NCI-H128 (cell line): ENCODE measurements around the gene TSPAN14.
"Not testable (repeated sequence)": the region's sequence is repeated elsewhere in the genome, so short reads cannot be mapped to it uniquely, and the experiment has no call there.

ENCODE experiments used
- DNase-seq: peaks from one replicate; lab custom pipeline; 2025; ENCODE audit not compliant: unreplicated experiment; lab: John Stamatoyannopoulos, UW

TSPAN14 gene

GRCh38 chr10:80520661-80521470 is 66.8 kb downstream of the TSPAN14 start:
- DNase-seq, result no peak

DNA sequence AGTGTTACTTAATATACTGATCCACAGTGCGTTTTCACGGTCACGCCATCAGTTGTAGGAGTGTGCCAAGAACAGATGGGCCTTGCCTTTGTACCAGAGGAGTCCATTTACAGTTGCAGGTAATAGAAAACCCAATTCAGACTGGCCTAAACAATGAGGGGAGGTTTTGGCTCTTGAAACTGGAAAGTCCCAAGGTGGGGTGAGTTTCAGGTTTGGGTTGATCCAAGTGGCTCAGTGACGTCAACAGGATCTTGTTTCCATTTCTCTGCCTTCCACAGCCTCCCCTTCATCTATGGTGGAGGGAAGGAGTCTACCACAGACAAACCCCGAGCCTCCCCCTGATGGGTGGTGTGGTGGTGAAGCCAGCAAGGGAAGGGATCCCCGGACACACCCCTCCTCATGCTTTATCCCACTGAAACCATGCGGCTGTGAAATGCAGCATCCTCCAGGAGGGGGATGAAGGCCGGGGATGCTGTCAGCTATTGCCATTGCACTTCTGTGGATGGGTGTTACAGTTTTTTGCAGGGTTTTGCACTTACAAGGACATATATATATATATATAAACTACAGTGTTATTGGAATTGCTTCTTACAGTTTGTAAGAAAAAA is 68.8 kb downstream of the TSPAN14 start:
- DNase-seq, result peak; percentile 11

DNA sequence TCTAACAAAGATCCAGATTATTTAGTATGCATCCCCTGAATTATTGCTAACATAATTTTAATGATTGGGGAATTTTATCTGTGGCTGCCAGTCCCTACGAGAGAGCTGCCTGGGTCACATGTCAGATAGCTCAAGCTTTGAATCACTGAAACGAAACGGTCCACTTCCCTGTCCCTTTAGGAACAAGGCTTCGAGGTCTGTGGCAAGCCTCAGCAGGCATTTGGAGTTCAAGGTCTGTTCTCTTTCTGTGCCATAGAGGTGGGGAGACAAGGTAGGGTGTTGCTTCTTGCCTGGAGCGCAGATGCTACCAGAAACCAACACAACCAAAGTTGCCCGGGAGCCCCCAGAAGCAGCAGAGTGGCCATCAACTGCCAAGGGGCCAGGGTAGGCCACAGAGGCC is 69.7 kb downstream of the TSPAN14 start:
- DNase-seq, result no peak

- no peak for DNase-seq
These were observed 70.2 kb downstream of the TSPAN14 start for GRCh38 chr10:80524190-80524909.

DNA sequence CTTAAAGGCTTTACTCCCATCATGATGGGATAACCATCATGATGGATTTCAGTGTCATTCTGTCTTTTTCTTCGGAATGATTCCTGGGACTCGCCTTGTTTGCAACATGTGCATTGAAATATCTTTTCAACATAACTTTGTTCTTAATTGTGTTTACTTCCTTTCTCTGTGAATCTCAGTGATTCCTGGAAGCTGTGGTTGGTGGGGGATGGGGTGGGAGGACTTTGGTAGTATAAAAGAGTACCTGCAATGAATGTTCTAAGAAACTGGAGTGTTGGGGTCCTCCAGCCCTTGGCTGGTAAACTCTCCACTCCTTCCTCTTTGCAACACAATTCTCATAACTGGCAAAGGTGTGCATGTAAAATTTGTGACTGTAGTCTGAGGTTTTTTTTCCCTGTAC is 72.1 kb downstream of the TSPAN14 start:
- DNase-seq, result no peak

DNA sequence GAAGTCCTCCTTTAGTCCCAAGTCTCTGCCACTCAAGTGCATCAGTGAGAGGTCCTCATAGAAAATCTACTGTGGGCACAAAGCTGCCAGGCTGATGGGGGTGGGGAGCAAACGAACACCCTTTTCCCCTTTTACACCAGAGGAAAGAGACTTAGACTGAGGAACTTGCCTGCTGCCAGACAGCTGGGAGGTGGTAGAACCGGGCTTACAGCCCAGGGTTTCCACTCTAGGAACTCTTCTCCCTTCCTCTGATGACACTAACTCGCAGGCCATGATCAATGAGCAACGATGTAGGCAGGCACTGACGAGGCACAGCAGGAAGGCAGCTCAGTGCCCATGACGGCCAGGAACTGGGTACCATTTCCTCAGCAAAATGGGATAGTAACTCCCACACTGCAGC is 72.6 kb downstream of the TSPAN14 start:
- no peak for DNase-seq

- DNase-seq, result no peak
These were observed 74.1 kb downstream of the TSPAN14 start for GRCh38 chr10:80528185-80528700.

GRCh38 chr10:80528901-80529300 is 74.8 kb downstream of the TSPAN14 start:
- DNase-seq, result no peak

- no peak for DNase-seq
These were observed 75.5 kb downstream of the TSPAN14 start for GRCh38 chr10:80529604-80530003.

- no peak for DNase-seq
These were observed 76.1 kb downstream of the TSPAN14 start for GRCh38 chr10:80530251-80530650.

GRCh38 chr10:80530816-80531215 is 76.7 kb downstream of the TSPAN14 start:
- no peak for DNase-seq

GRCh38 chr10:80532571-80532970 is 78.5 kb downstream of the TSPAN14 start:
- no peak for DNase-seq

GRCh38 chr10:80534059-80534458 is 79.9 kb downstream of the TSPAN14 start:
- not testable (repeated sequence) for DNase-seq

DNA sequence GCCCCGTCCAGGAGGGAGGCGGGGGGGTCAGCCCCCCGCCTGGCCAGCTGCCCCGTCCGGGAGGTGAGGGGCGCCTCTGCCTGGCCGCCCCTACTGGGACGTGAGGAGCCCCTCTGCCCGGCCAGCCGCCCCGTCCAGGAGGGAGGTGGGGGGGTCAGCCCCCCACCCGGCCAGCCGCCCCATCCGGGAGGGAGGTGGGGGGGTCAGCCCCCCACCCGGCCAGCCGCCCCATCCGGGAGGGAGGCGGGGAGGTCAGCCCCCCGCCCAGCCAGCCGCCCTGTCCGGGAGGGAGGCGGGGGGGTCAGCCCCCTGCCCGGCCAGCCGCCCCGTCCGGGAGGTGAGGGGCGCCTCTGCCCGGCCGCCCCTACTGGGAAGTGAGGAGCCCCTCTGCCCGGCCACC is 80.5 kb downstream of the TSPAN14 start:
- not testable (repeated sequence) for DNase-seq

GRCh38 chr10:80535671-80536360 is 81.7 kb downstream of the TSPAN14 start:
- no peak for DNase-seq

GRCh38 chr10:80536361-80536835 is 82.3 kb downstream of the TSPAN14 start:
- DNase-seq, result no peak

DNA sequence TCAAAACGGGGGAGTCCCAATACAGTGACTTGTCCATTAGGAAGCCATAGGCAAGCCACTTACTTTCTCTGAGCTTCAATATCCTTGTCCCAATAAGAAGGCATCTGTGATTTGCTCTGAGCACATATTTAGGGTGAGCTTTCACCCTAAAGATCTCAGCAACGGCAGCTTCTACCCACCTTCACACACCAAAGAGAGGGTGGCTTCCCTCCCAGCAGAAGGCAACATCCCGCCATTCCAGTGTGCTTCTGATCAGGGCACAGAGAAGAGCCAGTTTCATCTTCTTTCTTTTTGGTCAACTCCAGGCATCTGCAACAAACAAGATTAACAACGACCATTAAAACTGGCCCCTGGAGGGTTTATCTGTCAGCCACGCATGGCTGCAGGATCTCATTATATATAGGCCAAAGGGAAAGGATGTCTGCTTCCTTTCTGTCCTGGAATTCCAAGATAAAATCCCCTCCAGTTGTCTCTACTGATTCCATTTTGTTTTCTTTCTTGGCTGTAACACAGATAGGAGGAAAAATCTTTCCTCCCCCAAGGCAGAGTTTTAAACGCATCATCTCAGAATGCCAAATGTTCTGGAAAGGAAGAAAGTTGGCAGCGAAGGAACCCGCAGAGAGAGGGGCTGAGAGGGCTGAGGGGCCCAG is 83.1 kb downstream of the TSPAN14 start:
- DNase-seq, result no peak

DNA sequence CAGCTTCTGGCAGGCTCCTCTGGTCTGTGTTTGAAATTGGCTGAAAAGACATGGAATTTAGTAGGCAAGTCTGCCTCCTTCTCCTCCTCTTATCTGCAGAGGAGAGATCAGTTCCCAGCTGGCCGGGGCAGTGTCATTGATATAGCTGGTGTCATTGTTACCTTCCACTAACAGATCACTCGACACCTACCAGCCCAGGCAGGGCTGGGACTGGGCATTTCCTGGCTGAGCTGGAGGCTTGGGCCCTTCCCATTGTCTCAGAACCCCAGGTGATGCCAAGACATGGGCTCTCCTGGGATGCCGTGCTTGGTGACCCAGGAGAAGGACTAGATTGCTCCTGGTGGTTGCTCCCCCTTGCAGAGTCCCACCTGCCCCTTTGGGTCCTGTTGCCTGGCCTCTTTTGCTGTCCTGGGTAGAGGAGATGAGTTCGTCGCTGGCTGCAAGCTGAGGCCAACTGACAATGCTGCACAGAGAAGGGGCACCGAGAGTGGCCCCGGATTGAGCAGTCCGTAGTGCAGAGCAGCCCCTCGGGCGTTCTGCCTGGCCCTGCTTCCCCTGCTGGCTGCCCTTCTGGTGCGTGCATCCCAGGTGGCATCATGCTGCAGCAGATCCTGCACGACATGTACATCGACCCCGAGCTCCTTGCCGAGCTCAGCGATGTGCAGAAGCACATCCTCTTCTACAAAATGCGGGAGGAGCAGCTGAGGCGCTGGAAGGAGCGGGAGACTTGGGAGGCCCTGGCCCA is 83.8 kb downstream of the TSPAN14 start, which contains the start of gene SH2D4B:
TSS of gene SH2D4B (plus strand) at position 167 of the 745 bp plus-strand sequence. CDS start at position 597, 430 bp downstream.
- no peak for DNase-seq

GRCh38 chr10:80538481-80539185 is 84.5 kb downstream of the TSPAN14 start:
- no peak for DNase-seq
